HepG2 (cell line): ENCODE data around the gene PREX1. TPM values are rescaled to one million over a fixed set of nuclear protein-coding genes. Genes with fewer than 3 reads are reported as not detected.

Source experiments
- ATAC-seq: fragments of 200-7000 bp; cut with Tn5 transposase; 3 replicates; pipeline ENCODE4 v1.9.1; 2020; ENCODE audit warnings: mild to moderate bottlenecking, moderate library complexity
- BruUV-seq: library from RNA; stranded (reverse); fragments of 400-500 nt; replicated peaks from 2 replicates; lab custom pipeline; 2021; lab: Mats Ljungman, UMichigan
- CTCF ChIA-PET: fragments of 300-600 bp; formaldehyde crosslinking; extraction: SDS; loops from one replicate; lab custom pipeline; 2021; ENCODE audit warnings: low total read pairs, inconsistent platforms, low intra/inter-chr PET ratio; lab: Yijun Ruan, JAX
- POLR2A ChIA-PET: fragments of 350-600 bp; sonication (Branson Sonifier 250); formaldehyde crosslinking; loops from one replicate; lab custom pipeline; 2020; ENCODE audit warnings: antibody characterized with exemption, inconsistent platforms; lab: Yijun Ruan, JAX
- DNase-seq: peaks from one replicate; pipeline ENCODE4 v3.0.0-alpha.2; 2015; ENCODE audit warnings: low spot score
- FAIRE-seq: peaks from 3 replicates; lab custom pipeline; 2011; peaks lifted over from hg19 to GRCh38; lab: Jason Lieb, UNC
- H2AFZ ChIP-seq: one replicate; pipeline ENCODE4 v1.6.1; 2011; ENCODE audit warnings: low read length, inconsistent platforms
- H3K27ac ChIP-seq: fragments of 300-600 bp; 3 replicates; pipeline ENCODE4 v1.8.0; 2011; ENCODE audit warnings: mixed run types, mild to moderate bottlenecking, mixed read lengths, low read length, inconsistent platforms; ENCODE audit not compliant: insufficient read depth; ENCODE audit errors: extremely low read length
- H3K27me3 ChIP-seq, 2 experiments: fragments of 200-600 bp in 1 of 2; 2 replicates in 1 of 2; 3 replicates in 1 of 2; pipeline versions ENCODE4 v1.6.0 to v1.8.0; 2011; ENCODE audit warnings: low read length in 2 of 2, mild to moderate bottlenecking in 2 of 2, moderate library complexity in 2 of 2, inconsistent platforms in 1 of 2; ENCODE audit not compliant: insufficient read depth in 2 of 2, control insufficient read depth in 1 of 2
- H3K36me3 ChIP-seq, 2 experiments: fragments of 200-600 bp in 1 of 2; replicated peaks in 1 of 2; 2 replicates in 1 of 2; 3 replicates in 1 of 2; pipeline versions ENCODE4 v1.5.1 to v1.8.0; 2011; ENCODE audit warnings: low read length in 2 of 2, inconsistent platforms in 1 of 2; ENCODE audit not compliant: insufficient read depth in 2 of 2, control insufficient read depth in 1 of 2
- H3K4me1 ChIP-seq: 2 replicates; pipeline ENCODE4 v1.5.1; 2012; ENCODE audit warnings: low read length, inconsistent platforms; ENCODE audit not compliant: insufficient read depth
- H3K4me2 ChIP-seq: 2 replicates; pipeline ENCODE4 v1.6.0; 2011; ENCODE audit warnings: low read depth, low read length, inconsistent platforms
- H3K4me3 ChIP-seq, 3 experiments: fragments of 200-600 bp in 1 of 3; sonication (generic), shearing (Covaris generic) in 1 of 3; replicated peaks in 1 of 3; 2 replicates each; pipeline ENCODE4 v1.5.1; 2011 to 2016; ENCODE audit warnings: low read length in 3 of 3, inconsistent platforms in 2 of 3, low read depth in 2 of 3, mild to moderate bottlenecking in 2 of 3, control low read depth in 1 of 3, mixed read lengths in 1 of 3; ENCODE audit not compliant: insufficient read depth in 1 of 3
- H3K79me2 ChIP-seq: one replicate; pipeline ENCODE4 v1.6.1; 2011; ENCODE audit warnings: low read length, inconsistent platforms; ENCODE audit not compliant: insufficient read depth
- H3K9ac ChIP-seq: 2 replicates; pipeline ENCODE4 v1.6.0; 2011; ENCODE audit warnings: mild to moderate bottlenecking, low read depth, low read length, inconsistent platforms; ENCODE audit not compliant: insufficient read depth
- H3K9me3 ChIP-seq: 2 replicates; pipeline ENCODE4 v1.5.1; 2012; ENCODE audit warnings: mild to moderate bottlenecking, low read length
- H4K20me1 ChIP-seq: 2 replicates; pipeline ENCODE4 v1.6.0; 2011; ENCODE audit warnings: inconsistent platforms, mild to moderate bottlenecking, low read length, moderate library complexity; ENCODE audit not compliant: insufficient read depth
- EP300 ChIP-seq, 3 experiments: sonication (generic) in 1 of 3; formaldehyde crosslinking in 1 of 3; IDR thresholded peaks; 2 replicates each; pipeline versions ENCODE4 v1.5.1 to v1.6.1; 2011 to 2020; ENCODE audit warnings: low read depth in 2 of 3, low read length in 2 of 3, borderline replicate concordance in 1 of 3, improper control_type of control experiment in 1 of 3, mild to moderate bottlenecking in 1 of 3, missing genetic modification reagents in 1 of 3, moderate library complexity in 1 of 3
- ETS1 ChIP-seq: sonication (generic); formaldehyde crosslinking; IDR thresholded peaks from 2 replicates; pipeline ENCODE4 v1.4.0; 2020; ENCODE audit warnings: missing genetic modification reagents
- FOXA3 ChIP-seq: IDR thresholded peaks from 2 replicates; pipeline ENCODE4 v1.6.1; 2016; ENCODE audit warnings: missing genetic modification reagents, missing compliant biosample characterization
- KDM6A ChIP-seq: IDR thresholded peaks from 2 replicates; pipeline ENCODE4 v1.6.1; 2016; ENCODE audit warnings: low read depth
- MLX ChIP-seq: IDR thresholded peaks from 2 replicates; pipeline ENCODE4 v1.6.1; 2016
- NONO ChIP-seq, 2 experiments: fragments of 450-650 bp in 1 of 2; sonication (generic) in 1 of 2; formaldehyde crosslinking in 1 of 2; IDR thresholded peaks in 1 of 2; conservative IDR thresholded peaks in 1 of 2; 2 replicates each; pipeline versions ENCODE4 v1.6.1 to v1.8.0; 2017 to 2022; ENCODE audit warnings: mild to moderate bottlenecking in 1 of 2, missing genetic modification reagents in 1 of 2, moderate library complexity in 1 of 2
- PHF5A ChIP-seq: IDR thresholded peaks from one replicate; pipeline ENCODE4 v1.6.1; 2018; ENCODE audit warnings: low read depth, missing genetic modification reagents; ENCODE audit not compliant: unreplicated experiment
- SRSF1 ChIP-seq: fragments of 200-400 bp; formaldehyde crosslinking; optimal IDR thresholded peaks from 2 replicates; pipeline ENCODE3; 2017; ENCODE audit warnings: mild to moderate bottlenecking, low read depth, low read length, moderate library complexity
- TIGD3 ChIP-seq: sonication (generic); formaldehyde crosslinking; IDR thresholded peaks from 2 replicates; pipeline ENCODE4 v1.5.1; 2020; ENCODE audit warnings: mild to moderate bottlenecking, missing genetic modification reagents, borderline replicate concordance
- ZFP36L2 ChIP-seq: sonication (generic); formaldehyde crosslinking; IDR thresholded peaks from 2 replicates; pipeline ENCODE4 v1.4.0; 2020; ENCODE audit warnings: missing genetic modification reagents
- ZNF224 ChIP-seq: sonication (generic); formaldehyde crosslinking; IDR thresholded peaks from 2 replicates; pipeline ENCODE4 v1.5.0; 2020; ENCODE audit warnings: mild to moderate bottlenecking, missing genetic modification reagents
- ZNF34 ChIP-seq: sonication (generic); formaldehyde crosslinking; IDR thresholded peaks from 2 replicates; pipeline ENCODE4 v1.4.0; 2020; ENCODE audit warnings: mild to moderate bottlenecking, missing genetic modification reagents, borderline replicate concordance
- WGBS: methylation state at CpG from one replicate; pipeline ENCODE4 v1.1.6; 2017; ENCODE audit warnings: low lambda C conversion rate; 5-methylcytosine and 5-hydroxymethylcytosine counted together
- in situ Hi-C: cut with HindIII; loops from 2 replicates; pipeline ENCODE4 v1.10.0; 2017; ENCODE audit warnings: low pct_unique_long_range_greater_than_20kb; ENCODE audit not compliant: extremely low pct_ligation_motif_present
- intact Hi-C: fragments of 100-400 bp; cut with micrococcal nuclease; formaldehyde crosslinking; loops from one replicate; pipeline ENCODE4 v1.10.0; 2022; ENCODE audit not compliant: unreplicated experiment
- polyA plus RNA-seq, 8 experiments: library from polyadenylated mRNA; depleted of rRNA in 3 of 8; stranded (reverse) in 7 of 8; unstranded in 1 of 8; fragments of >200 nt; fragmentation: Illumina TruSeq in 4 of 8; extraction: Trizol in 4 of 8; gene quantifications; 2 replicates each; pipeline versions ENCODE4 v1.2.1 to v1.2.3, GENCODE V29; 2011 to 2016; ENCODE audit warnings: low read depth in 4 of 8, missing spikeins in 1 of 8, mixed read lengths in 1 of 8; ENCODE audit not compliant: insufficient read depth in 1 of 8
- total RNA-seq, 5 experiments: library from RNA; depleted of rRNA; stranded (reverse); fragments of >200 nt; fragmentation: Illumina TruSeq; extraction: Trizol; gene quantifications; 2 replicates each; pipeline ENCODE4 v1.2.3, GENCODE V29; 2016; ENCODE audit warnings: low read depth in 1 of 5
- TF ChIP-seq, protein P1 (sequence below): sonication (generic); formaldehyde crosslinking; IDR thresholded peaks from 2 replicates; pipeline ENCODE4 v1.5.0; 2020; ENCODE audit warnings: mild to moderate bottlenecking, missing genetic modification reagents

The PREX1 gene
- total and polyA plus RNA-seq, 2 of the 13 experiments (the other 11 are each of a cell fraction or from before 2014, with no cell fraction given): 0.02 to 0.04 TPM

DNA sequence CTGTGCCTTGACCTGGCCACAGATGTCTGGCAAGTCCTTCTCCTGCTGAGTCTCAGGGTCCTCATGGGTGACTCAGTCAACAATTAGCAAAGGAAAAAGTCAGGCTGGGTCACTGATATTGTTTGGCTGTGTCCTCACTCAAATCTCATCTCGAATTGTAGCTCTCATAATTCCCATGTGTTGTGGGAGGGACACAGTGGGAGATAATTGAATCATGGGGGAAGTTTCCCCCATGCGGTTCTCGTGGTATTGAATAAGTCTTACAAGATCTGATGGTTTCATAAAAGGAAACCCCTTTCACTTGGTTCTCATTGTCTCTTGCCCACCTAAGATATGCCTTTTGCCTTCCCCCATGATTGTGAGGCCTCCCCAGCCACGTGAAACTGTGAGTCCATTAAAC is 45.7 kb downstream of the PREX1 start:
- ATAC-seq (no peak), DNase-seq (no peak), FAIRE-seq (no peak)
- no peak overlapping the region for H3K4me2 ChIP-seq
- no peak overlapping the region for H3K27ac ChIP-seq
- WGBS: 35% methylated on average over 4 of the region's 4 CpGs
- no peaks in the 10 kb centered on the region for H3K79me2 ChIP-seq
- no peak overlapping the region for H2AFZ ChIP-seq
- POLR2A ChIA-PET: no interaction called here
- no peaks in the 10 kb centered on the region for H3K36me3 ChIP-seq
- TF ChIP-seq, protein P1, sequence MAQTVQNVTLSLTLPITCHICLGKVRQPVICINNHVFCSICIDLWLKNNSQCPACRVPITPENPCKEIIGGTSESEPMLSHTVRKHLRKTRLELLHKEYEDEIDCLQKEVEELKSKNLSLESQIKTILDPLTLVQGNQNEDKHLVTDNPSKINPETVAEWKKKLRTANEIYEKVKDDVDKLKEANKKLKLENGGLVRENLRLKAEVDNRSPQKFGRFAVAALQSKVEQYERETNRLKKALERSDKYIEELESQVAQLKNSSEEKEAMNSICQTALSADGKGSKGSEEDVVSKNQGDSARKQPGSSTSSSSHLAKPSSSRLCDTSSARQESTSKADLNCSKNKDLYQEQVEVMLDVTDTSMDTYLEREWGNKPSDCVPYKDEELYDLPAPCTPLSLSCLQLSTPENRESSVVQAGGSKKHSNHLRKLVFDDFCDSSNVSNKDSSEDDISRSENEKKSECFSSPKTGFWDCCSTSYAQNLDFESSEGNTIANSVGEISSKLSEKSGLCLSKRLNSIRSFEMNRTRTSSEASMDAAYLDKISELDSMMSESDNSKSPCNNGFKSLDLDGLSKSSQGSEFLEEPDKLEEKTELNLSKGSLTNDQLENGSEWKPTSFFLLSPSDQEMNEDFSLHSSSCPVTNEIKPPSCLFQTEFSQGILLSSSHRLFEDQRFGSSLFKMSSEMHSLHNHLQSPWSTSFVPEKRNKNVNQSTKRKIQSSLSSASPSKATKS (CRISPR knock-in tag): no peak
- TF ChIP-seq PHF5A (CRISPR knock-in tag) (no peak), TIGD3 (CRISPR knock-in tag) (no peak)
- intact Hi-C loops: no loop called here
- no peaks in the 10 kb centered on the region for H4K20me1 ChIP-seq
- no peaks in the 10 kb centered on the region for H3K4me1 ChIP-seq
- in situ Hi-C loops: no loop called here
- no peak overlapping the region for H3K4me3 ChIP-seq
- H3K9ac ChIP-seq: no peak overlapping the region
- CTCF ChIA-PET: no interaction called here
- no peaks in the 10 kb centered on the region for H3K9me3 ChIP-seq
- H3K27me3 ChIP-seq: peaks cover 8 to 36% of the 10 kb centered on the region in 2 experiments; a peak in 3 of 5 replicates
- no TSS peak for BruUV-seq

- ChIA-PET CTCF (no interaction called here), POLR2A (no interaction called here)
- Histone ChIP-seq H3K79me2 (no peaks in the 10 kb centered on the region), H4K20me1 (no peaks in the 10 kb centered on the region), H3K4me1 (no peaks in the 10 kb centered on the region), H3K27ac (no peak overlapping the region), H3K4me2 (no peak overlapping the region), H2AFZ (no peak overlapping the region), H3K9me3 (no peaks in the 10 kb centered on the region), H3K27me3 (peaks cover 4 to 34% of the 10 kb centered on the region in 2 experiments; a peak in 3 of 5 replicates), H3K4me3 (no peak overlapping the region), H3K9ac (no peak overlapping the region), H3K36me3 (no peaks in the 10 kb centered on the region)
- ATAC-seq (no peak), FAIRE-seq (no peak), DNase-seq (no peak)
- no TSS peak for BruUV-seq
- intact Hi-C loops (no loop called here), in situ Hi-C loops (no loop called here)
- WGBS: 0% methylated on average over 1 of the region's 1 CpG
- TF ChIP-seq SRSF1 (no peak), ZNF34 (CRISPR knock-in tag) (no peak), MLX (CRISPR knock-in tag) (no peak), EP300 (IDR thresholded peaks at IDR 0.05; ENCODE audit: low read depth in 2 of 2, low read length in 2 of 2) (no peak), EP300 (CRISPR knock-in tag; IDR thresholded peaks at IDR 0.05; ENCODE audit: borderline replicate concordance) (no peak), KDM6A (CRISPR knock-in tag) (no peak), ETS1 (no peak), FOXA3 (no peak), NONO (IDR thresholded peaks at IDR 0.05) (no peak), NONO (CRISPR knock-in tag; conservative IDR thresholded peaks at IDR 0.05) (no peak), ZFP36L2 (CRISPR knock-in tag) (no peak), ZNF224 (CRISPR knock-in tag) (no peak)
Measured at GRCh38 chr20:48781634-48782033, 46.2 kb downstream of the PREX1 start.
